Mucosa of descending colon (tissue), 3 donors: Measurements from ENCODE around the gene PRKCSH. TPM values are rescaled to one million over a fixed set of nuclear protein-coding genes. Genes with fewer than 3 reads are reported as not detected.

ENCODE experiments used
- ATAC-seq: fragments of 200-7000 bp; cut with Tn5 transposase; one replicate; pipeline ENCODE4 v1.9.1; 2020; ENCODE audit warnings: mild to moderate bottlenecking, moderate library complexity
- DNase-seq, 3 donors: peaks; one replicate each; pipeline ENCODE4 v3.0.0-alpha.2; 2020
- H3K36me3 ChIP-seq: fragments of 200-600 bp; one replicate; pipeline ENCODE4 v1.8.0; 2021; ENCODE audit warnings: low read depth, mild to moderate bottlenecking
- H3K4me1 ChIP-seq: fragments of 200-600 bp; one replicate; pipeline ENCODE4 v1.8.0; 2021; ENCODE audit warnings: low read depth, mild to moderate bottlenecking
- H3K4me3 ChIP-seq: fragments of 200-600 bp; one replicate; pipeline ENCODE4 v1.8.0; 2021; ENCODE audit warnings: mild to moderate bottlenecking
- H3K9me3 ChIP-seq: fragments of 200-600 bp; one replicate; pipeline ENCODE4 v1.8.0; 2021; ENCODE audit warnings: mild to moderate bottlenecking
- CTCF ChIP-seq: fragments of 200-600 bp; IDR thresholded peaks from one replicate; pipeline ENCODE4 v1.8.0; 2022; ENCODE audit warnings: antibody characterized with exemption, mild to moderate bottlenecking
- intact Hi-C, 2 donors: fragments of 100-400 bp; cut with DNase I in 1 of 2; cut with micrococcal nuclease in 1 of 2; formaldehyde crosslinking; loops; one replicate each; pipeline versions ENCODE4 v1.11.0 to v1.11.1; 2022; cut with DNase I, micrococcal nuclease
- total RNA-seq, 3 donors: library from RNA; stranded (reverse); fragmentation: NEBNext Ultra II Directional in 2 of 3; extraction: Animal tissue kit (Norgen Biotek cat#: 25700) in 2 of 3; gene quantifications; one replicate each; pipeline versions ENCODE4 v1.2.1 to v1.2.4, GENCODE V29; 2021 to 2023
- donor health status: DM: no; HTN: no; CAD: no; lungs with moderate emphysema.
- donor health status: DM: no; HTN: no; CAD: no.
- donor health status: DM: no; HTN: yes; CAD: no.

PRKCSH gene
- total RNA-seq, 3 donors from 2014 or later, result 249 to 337 (median 302) TPM

DNA sequence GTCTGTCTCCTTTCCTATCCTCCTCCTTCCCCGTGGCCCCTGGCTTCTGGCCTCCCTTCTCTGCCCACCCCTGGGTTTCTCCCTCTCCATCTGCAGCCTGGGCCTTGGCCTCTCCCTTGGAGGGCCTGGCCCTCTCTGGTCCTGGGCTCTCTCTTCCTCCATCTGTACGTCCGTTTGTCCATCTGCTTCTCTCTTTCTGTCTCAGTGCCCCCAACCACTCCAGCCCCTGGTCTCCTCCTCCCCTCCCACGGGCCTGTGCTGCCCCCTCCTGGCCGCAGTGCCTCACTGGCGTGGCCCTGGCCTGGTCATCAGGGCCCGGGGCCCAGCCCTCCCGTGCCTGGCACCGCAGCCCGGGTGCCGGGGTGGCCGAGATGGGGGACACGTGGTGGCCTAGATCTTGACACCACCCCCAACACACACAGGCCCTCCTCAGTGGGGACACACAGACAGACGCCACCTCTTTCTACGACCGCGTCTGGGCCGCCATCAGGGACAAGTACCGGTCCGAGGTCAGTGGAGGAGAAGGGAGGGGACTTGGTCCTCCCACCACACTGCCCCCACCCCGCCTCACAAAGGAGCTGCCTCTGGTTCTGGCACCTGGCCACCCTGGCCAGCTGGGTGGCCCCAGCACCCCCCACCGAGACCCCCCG is 11.3 kb downstream of the PRKCSH start:
- no peaks in the 10 kb centered on the region for H3K4me1 ChIP-seq
- no peaks in the 10 kb centered on the region for H3K9me3 ChIP-seq
- intact Hi-C loops, result loop anchor here in 1 of 2 donors (10.0 kb wide), 1 partner anchor 152 kb away; the partner anchor contains the start of gene TSPAN16
- TF ChIP-seq CTCF, result peak; percentile 56
- DNase-seq (peak in 2 of 3 donors; percentile 57 to 70), ATAC-seq (peak; percentile 73)
- peaks cover 7% of the 10 kb centered on the region for H3K36me3 ChIP-seq
- no peak overlapping the region for H3K4me3 ChIP-seq

DNA sequence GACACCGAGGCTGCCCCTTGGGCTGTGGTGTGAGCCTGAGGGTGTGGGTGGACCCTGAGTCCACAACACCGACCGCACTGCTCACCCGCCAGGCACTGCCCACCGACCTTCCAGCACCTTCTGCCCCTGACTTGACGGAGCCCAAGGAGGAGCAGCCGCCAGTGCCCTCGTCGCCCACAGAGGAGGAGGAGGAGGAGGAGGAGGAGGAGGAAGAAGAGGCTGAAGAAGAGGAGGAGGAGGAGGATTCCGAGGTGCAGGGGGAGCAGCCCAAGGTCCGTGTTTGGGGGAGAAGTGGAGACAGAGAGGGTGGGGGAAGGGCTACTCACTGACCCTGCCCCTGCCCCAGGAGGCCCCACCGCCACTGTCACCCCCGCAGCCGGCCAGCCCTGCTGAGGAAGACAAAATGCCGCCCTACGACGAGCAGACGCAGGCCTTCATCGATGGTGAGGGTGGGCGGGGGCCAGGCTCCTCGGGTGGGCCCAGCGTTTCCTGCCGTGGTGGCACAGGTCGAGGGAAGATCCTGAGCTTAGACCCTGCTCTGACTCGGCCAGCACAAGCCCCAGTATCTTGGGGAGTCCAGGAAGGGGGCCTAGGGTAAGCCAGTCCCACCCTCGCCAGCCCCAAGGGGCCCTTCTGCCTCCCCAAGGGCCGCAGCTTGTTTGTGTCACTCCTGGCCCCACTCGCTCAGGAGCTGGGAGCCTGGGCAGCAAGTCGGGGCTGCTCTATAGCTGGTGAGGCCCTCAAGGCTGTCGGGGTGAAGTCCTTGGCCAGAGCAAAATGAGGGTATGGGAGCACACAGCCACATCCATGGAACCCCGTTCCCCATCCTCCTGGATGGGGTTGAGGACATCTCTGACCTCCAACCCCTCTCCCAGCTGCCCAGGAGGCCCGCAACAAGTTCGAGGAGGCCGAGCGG is 12.2 kb downstream of the PRKCSH start:
- no peak for TF ChIP-seq CTCF
- H3K4me1 ChIP-seq, result no peaks in the 10 kb centered on the region
- intact Hi-C loops, result loop anchor here in 1 of 2 donors (10.0 kb wide), 1 partner anchor 153 kb away; the partner anchor contains the start of gene TSPAN16
- DNase-seq, result no peak
- H3K4me3 ChIP-seq, result no peak overlapping the region
- H3K9me3 ChIP-seq, result no peaks in the 10 kb centered on the region
- H3K36me3 ChIP-seq, result peaks cover 3% of the 10 kb centered on the region
- ATAC-seq, result no peak

DNA sequence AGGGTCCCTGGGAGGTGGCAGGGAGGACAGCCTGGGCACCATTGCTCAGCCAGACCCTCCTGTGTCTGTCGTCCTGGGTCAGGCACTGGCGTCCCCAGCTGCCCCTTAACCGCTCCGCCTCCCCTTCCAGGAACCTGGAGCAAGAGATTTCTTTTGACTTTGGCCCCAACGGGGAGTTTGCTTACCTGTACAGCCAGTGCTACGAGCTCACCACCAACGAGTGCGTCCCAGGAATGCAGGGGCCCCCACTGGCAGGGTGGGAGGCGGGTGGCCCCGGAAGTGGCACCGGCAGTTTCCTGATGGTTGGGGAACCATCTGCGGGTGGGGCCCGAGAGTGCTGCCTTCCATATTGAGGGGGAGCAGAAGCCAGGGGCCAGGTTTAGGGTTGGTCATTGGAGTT is 13.0 kb downstream of the PRKCSH start:
- H3K4me3 ChIP-seq, result no peak overlapping the region
- ATAC-seq (no peak), DNase-seq (no peak)
- no peaks in the 10 kb centered on the region for H3K36me3 ChIP-seq
- H3K4me1 ChIP-seq, result no peaks in the 10 kb centered on the region
- no peaks in the 10 kb centered on the region for H3K9me3 ChIP-seq
- no peak for TF ChIP-seq CTCF
- intact Hi-C loops, result loop anchor here in 1 of 2 donors (10.0 kb wide), 1 partner anchor 154 kb away; the partner anchor contains the start of gene TSPAN16

GRCh38 chr19:11448923-11449554 is 13.6 kb downstream of the PRKCSH start:
- no peaks in the 10 kb centered on the region for H3K9me3 ChIP-seq
- H3K4me1 ChIP-seq, result no peaks in the 10 kb centered on the region
- no peaks in the 10 kb centered on the region for H3K36me3 ChIP-seq
- DNase-seq (no peak), ATAC-seq (no peak)
- intact Hi-C loops, result loop anchor here in 1 of 2 donors (10.0 kb wide), 1 partner anchor 154 kb away; the partner anchor contains the start of gene TSPAN16
- no peak for TF ChIP-seq CTCF
- no peak overlapping the region for H3K4me3 ChIP-seq

- no peaks in the 10 kb centered on the region for H3K9me3 ChIP-seq
- TF ChIP-seq CTCF, result no peak
- no peaks in the 10 kb centered on the region for H3K4me1 ChIP-seq
- intact Hi-C loops, result no loop called here
- H3K36me3 ChIP-seq, result no peaks in the 10 kb centered on the region
- H3K4me3 ChIP-seq, result no peak overlapping the region
- no peak for DNase-seq
- no peak for ATAC-seq
Measured at GRCh38 chr19:11450570-11451326, 15.3 kb downstream of the PRKCSH start.
